K562 (cell line): ENCODE data around the gene MMS22L. TPM values are rescaled to one million over a fixed set of nuclear protein-coding genes. Genes with fewer than 3 reads are reported as not detected.

Source experiments
- BDP1 ChIP-seq: IDR thresholded peaks from 3 replicates; pipeline ENCODE4 v1.6.1; 2011; ENCODE audit not compliant: insufficient read length, insufficient read depth
- FOXK2 ChIP-seq, 2 experiments: fragments of 450-650 bp; IDR thresholded peaks in 1 of 2; conservative IDR thresholded peaks in 1 of 2; 2 replicates each; pipeline ENCODE4 v1.6.1; 2016; ENCODE audit warnings: low read depth in 2 of 2, mild to moderate bottlenecking in 1 of 2
- HDAC3 ChIP-seq: fragments of 450-650 bp; IDR thresholded peaks from 2 replicates; pipeline ENCODE4 v1.6.1; 2018; ENCODE audit warnings: borderline replicate concordance, mild to moderate bottlenecking, moderate library complexity; ENCODE audit not compliant: partially characterized antibody
- MCM5 ChIP-seq: fragments of 450-650 bp; IDR thresholded peaks from 2 replicates; pipeline ENCODE4 v1.6.1; 2016; ENCODE audit warnings: low read depth
- NR3C1 ChIP-seq: sonication (generic); formaldehyde crosslinking; IDR thresholded peaks from 2 replicates; pipeline ENCODE4 v1.8.1; 2022; ENCODE audit warnings: missing genetic modification reagents
- PCBP2 ChIP-seq: fragments of 200-400 bp; formaldehyde crosslinking; IDR thresholded peaks from 2 replicates; pipeline ENCODE4 v1.6.1; 2018; ENCODE audit warnings: low read length, low read depth, mild to moderate bottlenecking, moderate library complexity; ENCODE audit not compliant: poor library complexity, severe bottlenecking
- RFX1 ChIP-seq: fragments of 450-650 bp; IDR thresholded peaks from 2 replicates; pipeline ENCODE4 v1.6.1; 2016; ENCODE audit warnings: mild to moderate bottlenecking, moderate library complexity
- TGIF2 ChIP-seq: sonication (generic); formaldehyde crosslinking; IDR thresholded peaks from 2 replicates; pipeline ENCODE4 v1.8.1; 2022; ENCODE audit warnings: mild to moderate bottlenecking, missing genetic modification reagents, moderate library complexity
- TSC22D4 ChIP-seq: fragments of 450-650 bp; IDR thresholded peaks from 2 replicates; pipeline ENCODE4 v1.6.1; 2016; ENCODE audit warnings: missing genetic modification characterization, missing biosample characterization, control low read depth
- ZC3H4 ChIP-seq: sonication (generic); formaldehyde crosslinking; IDR thresholded peaks from 2 replicates; pipeline ENCODE4 v1.9.0; 2021; ENCODE audit warnings: missing genetic modification reagents, borderline replicate concordance
- ZNF318 ChIP-seq, 2 experiments: fragments of 450-650 bp; IDR thresholded peaks; 2 replicates each; pipeline ENCODE4 v1.6.1; 2016; ENCODE audit warnings: mild to moderate bottlenecking in 2 of 2, borderline replicate concordance in 1 of 2, low read depth in 1 of 2, moderate library complexity in 1 of 2
- ZNF586 ChIP-seq: fragments of 450-650 bp; formaldehyde crosslinking; conservative IDR thresholded peaks from 2 replicates; pipeline ENCODE4 v1.4.0; 2020; ENCODE audit warnings: mild to moderate bottlenecking, moderate library complexity
- polyA plus RNA-seq, 8 experiments: library from polyadenylated mRNA; depleted of rRNA in 4 of 8; stranded (reverse) in 5 of 8; unstranded in 3 of 8; fragments of >200 nt; fragmentation: Nextera tagmentation in 2 of 8; fragmentation: Illumina TruSeq in 1 of 8; extraction: Ambion mirVana in 2 of 8; extraction: Trizol in 1 of 8; gene quantifications; 2 replicates each; pipeline versions ENCODE4 v1.2.1 to v1.2.3, GENCODE V29; 2011 to 2014; ENCODE audit warnings: inconsistent platforms in 1 of 8, missing spikeins in 1 of 8
- total RNA-seq, 7 experiments: library from RNA; depleted of rRNA in 6 of 7; stranded (reverse); fragments of >200 nt in 6 of 7; fragmentation: Illumina TruSeq in 2 of 7; extraction: Trizol in 2 of 7; gene quantifications; 2 replicates each; pipeline versions ENCODE4 v1.2.1 to v1.2.3, GENCODE V29; 2011 to 2021; ENCODE audit warnings: low replicate concordance in 1 of 7

MMS22L gene
- total and polyA plus RNA-seq, 9 of the 15 experiments (the other 6 are each of a cell fraction or from before 2014, with no cell fraction given) = 13.0 to 59.5 (median 26.9) TPM

GRCh38 chr6:97113170-97113569 is 169.8 kb downstream of the MMS22L start (continued):
- no peak for TF ChIP-seq ZNF318 (IDR thresholded peaks at IDR 0.05; ENCODE audit: borderline replicate concordance in 1 of 2, low read depth in 1 of 2)
- TF ChIP-seq HDAC3 = no peak
- TF ChIP-seq FOXK2 (conservative IDR thresholded peaks at IDR 0.05 in 1 of 2, IDR thresholded peaks at IDR 0.05 in 1 of 2; ENCODE audit: low read depth in 2 of 2) = no peak
- no peak for TF ChIP-seq NR3C1 (CRISPR knock-in tag)
- no peak for TF ChIP-seq TGIF2
- no peak for TF ChIP-seq PCBP2
- TF ChIP-seq ZC3H4 = no peak
- no peak for TF ChIP-seq ZNF586 (CRISPR knock-in tag)
- no peak for TF ChIP-seq MCM5
- TF ChIP-seq TSC22D4 = no peak
- TF ChIP-seq BDP1 = no peak
- TF ChIP-seq RFX1 = no peak
